ENCODE measurements around the gene DRC1.

The DRC1 gene

GRCh38 chr2:26475832-26476501 lies 74.2 kb downstream of the DRC1 start:
- H3K36me3 Mint-ChIP-seq (ENCODE audit: low read depth): no peaks in the 10 kb centered on the region
- H3K4me1 Mint-ChIP-seq (ENCODE audit: low read depth): peaks cover 7% of the 10 kb centered on the region
- peaks cover 10% of the 10 kb centered on the region for H3K27me3 Mint-ChIP-seq
- no peaks in the 10 kb centered on the region for H3K9me3 Mint-ChIP-seq
- no peak overlapping the region for H3K27ac Mint-ChIP-seq
- no peak overlapping the region for H3K4me3 Mint-ChIP-seq
- intact Hi-C loops (cut with micrococcal nuclease): no loop called here

- no peaks in the 10 kb centered on the region for H3K36me3 Mint-ChIP-seq (ENCODE audit: low read depth)
- H3K27me3 Mint-ChIP-seq: peaks cover 10% of the 10 kb centered on the region
- no peak overlapping the region for H3K4me3 Mint-ChIP-seq
Measured at GRCh38 chr2:26477126-26477910, 75.6 kb downstream of the DRC1 start.

GRCh38 chr2:26477911-26478253 lies 76.2 kb downstream of the DRC1 start, which contains the start of gene OTOF:
Gene OTOF (minus strand): TSS chr2:26478124.
- Mint-ChIP-seq H3K4me3 (no peak within 1 kb of the TSS), H3K27me3 (peaks cover 10% of the 10 kb centered on the region), H3K4me1 (ENCODE audit: low read depth) (peaks cover 7% of the 10 kb centered on the region), H3K9me3 (no peaks in the 10 kb centered on the region), H3K27ac (no peak within 1 kb of the TSS), H3K36me3 (ENCODE audit: low read depth) (no peaks in the 10 kb centered on the region)
- intact Hi-C loops (cut with micrococcal nuclease): no loop called here

More at GRCh38 chr2:26477126-26477910, 75.6 kb downstream of the DRC1 start:
- Mint-ChIP-seq H3K27ac (no peak overlapping the region), H3K9me3 (no peaks in the 10 kb centered on the region), H3K4me1 (ENCODE audit: low read depth) (peaks cover 7% of the 10 kb centered on the region)
- intact Hi-C loops (cut with micrococcal nuclease): no loop called here

- H3K4me1 Mint-ChIP-seq (ENCODE audit: low read depth): peaks cover 7% of the 10 kb centered on the region
- H3K36me3 Mint-ChIP-seq (ENCODE audit: low read depth): no peaks in the 10 kb centered on the region
- no peaks in the 10 kb centered on the region for H3K9me3 Mint-ChIP-seq
- intact Hi-C loops (cut with micrococcal nuclease): no loop called here
- H3K4me3 Mint-ChIP-seq: no peak overlapping the region
- no peak overlapping the region for H3K27ac Mint-ChIP-seq
- peaks cover 10% of the 10 kb centered on the region for H3K27me3 Mint-ChIP-seq
Measured at GRCh38 chr2:26478366-26478765, 76.6 kb downstream of the DRC1 start.

GRCh38 chr2:26479131-26479788 lies 77.5 kb downstream of the DRC1 start:
- Mint-ChIP-seq H3K36me3 (ENCODE audit: low read depth) (no peaks in the 10 kb centered on the region), H3K4me3 (no peak overlapping the region), H3K9me3 (no peaks in the 10 kb centered on the region), H3K27me3 (peaks cover 10% of the 10 kb centered on the region), H3K4me1 (ENCODE audit: low read depth) (peaks cover 7% of the 10 kb centered on the region), H3K27ac (no peak overlapping the region)
- intact Hi-C loops (cut with micrococcal nuclease): no loop called here

- Mint-ChIP-seq H3K4me3 (no peak overlapping the region), H3K36me3 (ENCODE audit: low read depth) (no peaks in the 10 kb centered on the region), H3K9me3 (no peaks in the 10 kb centered on the region), H3K27ac (no peak overlapping the region), H3K4me1 (ENCODE audit: low read depth) (peaks cover 7% of the 10 kb centered on the region), H3K27me3 (peaks cover 10% of the 10 kb centered on the region)
- intact Hi-C loops (cut with micrococcal nuclease): no loop called here
Measured at GRCh38 chr2:26479789-26480565, 78.3 kb downstream of the DRC1 start.

GRCh38 chr2:26480566-26481423 lies 79.1 kb downstream of the DRC1 start:
- Mint-ChIP-seq H3K27me3 (peaks cover 10% of the 10 kb centered on the region), H3K4me1 (ENCODE audit: low read depth) (peaks cover 7% of the 10 kb centered on the region), H3K4me3 (no peak overlapping the region), H3K36me3 (ENCODE audit: low read depth) (no peaks in the 10 kb centered on the region), H3K9me3 (no peaks in the 10 kb centered on the region), H3K27ac (no peak overlapping the region)
- intact Hi-C loops (cut with micrococcal nuclease): no loop called here

GRCh38 chr2:26481706-26482105 lies 80.0 kb downstream of the DRC1 start:
- no peak overlapping the region for H3K4me3 Mint-ChIP-seq
- no peaks in the 10 kb centered on the region for H3K9me3 Mint-ChIP-seq
- no peak overlapping the region for H3K27ac Mint-ChIP-seq
- H3K27me3 Mint-ChIP-seq: peaks cover 8% of the 10 kb centered on the region
- intact Hi-C loops (cut with micrococcal nuclease): no loop called here
- peaks cover 7% of the 10 kb centered on the region for H3K4me1 Mint-ChIP-seq (ENCODE audit: low read depth)
- H3K36me3 Mint-ChIP-seq (ENCODE audit: low read depth): no peaks in the 10 kb centered on the region

- Mint-ChIP-seq H3K4me3 (no peak overlapping the region), H3K27ac (no peak overlapping the region), H3K9me3 (no peaks in the 10 kb centered on the region), H3K4me1 (ENCODE audit: low read depth) (peaks cover 5% of the 10 kb centered on the region), H3K36me3 (ENCODE audit: low read depth) (no peaks in the 10 kb centered on the region), H3K27me3 (peaks cover 4% of the 10 kb centered on the region)
- intact Hi-C loops (cut with micrococcal nuclease): no loop called here
Measured at GRCh38 chr2:26482211-26483026, 80.7 kb downstream of the DRC1 start.

- Mint-ChIP-seq H3K9me3 (no peaks in the 10 kb centered on the region), H3K36me3 (ENCODE audit: low read depth) (no peaks in the 10 kb centered on the region), H3K27ac (no peak overlapping the region), H3K4me3 (no peak overlapping the region), H3K27me3 (no peaks in the 10 kb centered on the region), H3K4me1 (ENCODE audit: low read depth) (no peaks in the 10 kb centered on the region)
- intact Hi-C loops (cut with micrococcal nuclease): no loop called here
Measured at GRCh38 chr2:26483027-26483326, 81.3 kb downstream of the DRC1 start.

- H3K4me3 Mint-ChIP-seq: no peak overlapping the region
- H3K27ac Mint-ChIP-seq: no peak overlapping the region
Measured at GRCh38 chr2:26483516-26483915, 81.8 kb downstream of the DRC1 start.

GRCh38 chr2:26483957-26484565 lies 82.3 kb downstream of the DRC1 start:
- H3K27me3 Mint-ChIP-seq: no peaks in the 10 kb centered on the region

More at GRCh38 chr2:26483516-26483915, 81.8 kb downstream of the DRC1 start:
- no peaks in the 10 kb centered on the region for H3K36me3 Mint-ChIP-seq (ENCODE audit: low read depth)
- no peaks in the 10 kb centered on the region for H3K4me1 Mint-ChIP-seq (ENCODE audit: low read depth)
- H3K27me3 Mint-ChIP-seq: no peaks in the 10 kb centered on the region
- no peaks in the 10 kb centered on the region for H3K9me3 Mint-ChIP-seq
- intact Hi-C loops (cut with micrococcal nuclease): no loop called here

More at GRCh38 chr2:26483957-26484565, 82.3 kb downstream of the DRC1 start:
- Mint-ChIP-seq H3K36me3 (ENCODE audit: low read depth) (no peaks in the 10 kb centered on the region), H3K4me1 (ENCODE audit: low read depth) (no peaks in the 10 kb centered on the region), H3K27ac (no peak overlapping the region), H3K4me3 (no peak overlapping the region), H3K9me3 (no peaks in the 10 kb centered on the region)
- intact Hi-C loops (cut with micrococcal nuclease): no loop called here
